NCI-H2196 treated with DMSO at 0.1 percent for 48 hours (cell line): ENCODE measurements around the gene APBA1.
"Not testable (repeated sequence)": the region's sequence is repeated elsewhere in the genome, so short reads cannot be mapped to it uniquely, and the experiment has no call there.

Source experiments
- DNase-seq: peaks from one replicate; lab custom pipeline; 2025; ENCODE audit not compliant: unreplicated experiment; lab: John Stamatoyannopoulos, UW

The APBA1 gene

DNA sequence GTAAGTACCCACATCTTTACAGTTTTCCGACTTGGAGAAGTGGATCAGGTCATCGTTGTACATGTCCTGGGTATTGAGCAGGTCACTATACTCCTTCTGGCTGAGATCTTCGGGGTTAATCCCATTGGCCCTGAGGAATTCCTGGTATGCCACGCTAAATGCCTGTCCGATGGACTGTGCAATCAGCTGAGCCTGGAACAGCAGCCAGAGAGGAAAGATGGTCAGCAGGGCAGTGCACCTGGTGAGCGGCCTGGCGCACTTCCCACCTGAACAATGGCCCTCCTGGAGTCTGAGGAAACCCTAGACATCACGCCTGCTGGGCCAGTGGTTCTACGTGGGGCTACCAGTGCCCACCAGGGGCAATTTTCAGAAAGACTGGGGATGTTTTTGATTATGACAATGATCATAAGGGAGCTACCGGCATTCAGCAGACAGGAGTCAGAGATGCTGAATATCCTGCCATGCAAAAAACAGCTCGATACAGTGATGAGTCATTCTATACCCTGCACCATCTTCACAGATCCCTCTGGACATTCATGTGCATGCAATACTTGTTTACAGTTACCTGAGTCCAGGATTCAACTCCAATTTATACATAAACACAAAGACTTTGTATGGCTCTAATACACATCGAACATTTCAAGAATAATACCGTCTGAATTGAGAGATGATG lies 219.9 kb downstream of the APBA1 start:
- peak; percentile 36 for DNase-seq

GRCh38 chr9:69446496-69446895 lies 225.7 kb downstream of the APBA1 start:
- no peak for DNase-seq

DNA sequence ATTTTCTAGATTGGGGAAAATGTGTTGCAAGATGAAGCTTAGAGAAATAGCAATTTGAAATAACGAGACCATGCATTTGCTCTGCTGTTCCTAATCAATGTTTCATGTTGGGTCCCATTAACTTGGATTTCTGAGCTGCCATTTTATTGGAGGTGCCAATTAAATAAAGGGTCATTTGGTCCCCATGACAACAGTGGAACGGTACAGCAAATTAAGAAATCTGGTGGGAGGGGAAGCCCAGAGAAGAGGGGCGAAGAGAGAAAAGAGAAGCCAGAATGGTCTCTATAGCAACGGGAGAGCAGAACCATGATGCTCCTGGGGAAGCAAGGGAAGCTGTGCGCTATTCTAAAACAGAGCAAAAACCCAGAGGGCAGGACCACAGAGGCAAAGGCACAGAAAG lies 226.9 kb downstream of the APBA1 start:
- no peak for DNase-seq

DNA sequence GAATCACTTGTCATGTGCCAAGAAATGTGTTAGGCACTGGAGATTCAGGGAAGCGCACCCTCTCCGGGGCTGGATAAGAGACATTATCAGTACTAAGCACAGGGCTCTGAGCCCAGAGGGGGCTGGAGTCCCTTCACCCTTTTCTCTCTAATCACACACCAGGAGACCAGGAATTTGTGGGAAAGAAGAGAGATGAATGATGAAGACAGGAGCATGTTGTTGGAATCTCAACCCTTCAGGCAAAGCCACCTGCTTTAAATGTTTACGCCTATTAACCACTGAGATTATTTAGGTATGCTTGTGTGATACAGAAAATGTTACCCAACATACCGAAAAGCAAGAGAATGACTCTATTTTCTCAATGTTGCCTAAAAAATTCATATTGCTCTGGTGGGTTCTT lies 227.4 kb downstream of the APBA1 start:
- no peak for DNase-seq

GRCh38 chr9:69444021-69444420 lies 228.2 kb downstream of the APBA1 start:
- DNase-seq: no peak

DNA sequence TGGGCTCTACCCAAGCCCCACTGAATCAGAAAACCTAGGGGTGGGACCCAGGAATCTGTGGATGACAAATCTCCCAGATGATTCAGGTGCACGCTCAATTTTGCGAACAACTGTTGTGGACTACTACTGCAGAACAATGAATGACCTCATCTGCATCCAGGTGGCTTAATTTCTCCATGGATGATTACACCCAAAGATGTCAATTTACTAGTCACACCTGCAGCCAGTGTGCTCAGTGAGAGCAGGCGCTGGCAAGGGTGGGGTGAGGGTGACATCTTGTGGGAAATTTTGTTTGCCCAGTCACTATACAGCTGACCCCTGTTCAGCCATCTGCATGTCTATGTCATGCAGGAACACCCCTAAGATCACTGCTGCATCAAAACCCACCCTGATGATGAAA lies 229.0 kb downstream of the APBA1 start:
- DNase-seq: peak; percentile 16

- DNase-seq: no peak
Observed at GRCh38 chr9:69442486-69442885, 229.7 kb downstream of the APBA1 start.

GRCh38 chr9:69440254-69440955 lies 231.8 kb downstream of the APBA1 start:
- not testable (repeated sequence) for DNase-seq

DNA sequence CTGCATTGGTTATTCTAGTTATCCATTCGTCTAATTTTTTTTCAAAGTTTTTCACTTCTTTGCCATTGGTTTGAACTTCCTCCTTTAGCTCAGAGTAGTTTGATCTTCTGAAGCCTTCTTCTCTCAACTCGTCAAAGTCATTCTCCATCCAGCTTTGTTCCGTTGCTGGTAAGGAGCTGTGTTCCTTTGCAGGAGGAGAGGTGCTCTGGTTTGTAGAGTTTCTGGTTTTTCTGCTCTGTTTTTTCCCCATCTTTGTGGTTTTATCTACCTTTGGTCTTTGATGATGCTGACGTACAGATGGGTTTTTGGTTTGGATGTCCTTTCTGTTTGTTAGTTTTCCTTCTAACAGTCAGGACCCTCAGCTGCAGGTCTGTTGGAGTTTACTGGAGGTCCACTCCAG lies 232.5 kb downstream of the APBA1 start:
- not testable (repeated sequence) for DNase-seq

DNA sequence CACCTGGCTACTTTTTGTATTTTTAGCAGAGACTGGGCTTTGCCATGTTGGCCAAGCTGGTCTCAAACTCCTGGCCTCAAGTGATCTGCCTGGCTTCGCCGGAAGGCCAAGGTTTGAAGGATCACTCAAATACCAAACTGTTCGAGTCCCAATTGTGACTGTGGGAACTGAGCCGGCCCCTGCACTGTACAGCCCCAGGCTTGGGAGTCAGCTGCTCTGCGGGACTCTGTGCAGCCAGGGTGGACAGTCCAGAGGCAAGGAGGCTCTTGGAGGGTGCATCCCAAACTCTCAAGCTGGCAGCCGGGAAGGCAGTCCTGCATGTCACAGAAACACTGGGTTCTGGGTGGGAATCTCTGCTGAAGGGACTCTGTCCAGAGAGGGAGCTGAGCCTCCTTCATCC lies 238.2 kb downstream of the APBA1 start:
- DNase-seq: no peak

DNA sequence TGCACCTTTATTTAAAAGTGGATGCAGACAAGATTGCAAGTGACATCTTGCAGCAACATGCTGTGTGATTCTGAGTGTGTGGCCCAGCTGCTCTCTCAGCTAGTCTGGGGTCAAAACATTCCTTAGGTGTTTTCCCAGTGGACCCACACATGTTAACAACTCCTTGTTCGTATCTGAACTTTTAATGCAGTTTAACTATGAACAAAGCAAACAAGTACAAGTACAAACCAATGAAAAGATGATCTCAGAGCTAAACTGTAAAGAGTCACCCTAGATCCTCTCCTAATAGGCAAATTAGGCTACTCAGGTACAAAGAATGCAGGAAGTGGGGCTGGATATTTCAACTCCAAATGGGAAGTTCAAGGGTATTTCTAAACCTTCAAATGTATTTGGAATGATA lies 238.8 kb downstream of the APBA1 start:
- no peak for DNase-seq

DNA sequence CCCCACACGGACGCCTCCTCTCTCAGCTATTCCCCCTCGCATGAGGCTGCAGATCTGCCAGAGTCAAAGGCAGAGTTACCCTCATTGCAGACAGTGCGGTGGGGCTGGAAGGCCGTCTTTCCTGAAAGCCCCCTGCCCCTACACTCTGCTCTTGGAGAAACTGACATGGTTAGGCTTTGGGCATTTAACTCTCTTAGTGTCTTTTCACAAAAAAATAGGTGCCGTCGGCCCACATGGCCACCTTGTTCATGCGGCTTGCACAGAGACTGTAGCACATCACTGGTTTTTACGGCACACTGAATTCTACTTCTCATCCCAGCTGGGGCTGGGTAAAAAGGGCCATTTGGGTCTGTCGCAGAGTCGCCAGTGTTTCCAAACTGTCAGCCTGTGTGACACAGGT lies 239.5 kb downstream of the APBA1 start:
- no peak for DNase-seq

DNA sequence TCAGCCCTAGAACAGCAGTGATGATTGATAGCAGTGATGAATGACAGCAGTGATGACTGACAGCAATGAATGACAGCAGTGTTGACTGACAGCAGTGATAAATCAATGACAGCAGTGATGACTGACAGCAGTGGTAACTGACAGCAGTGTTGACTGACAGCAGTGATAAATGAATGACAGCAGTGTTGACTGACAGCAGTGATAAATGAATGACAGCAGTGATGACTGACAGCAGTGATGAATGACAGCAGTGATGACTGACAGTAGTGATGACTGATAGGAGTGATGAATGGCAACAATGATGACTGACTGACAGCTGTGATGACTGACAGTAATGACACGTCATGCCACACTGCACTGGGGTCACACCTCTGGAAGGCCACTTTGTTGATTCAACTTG lies 240.4 kb downstream of the APBA1 start:
- no peak for DNase-seq

GRCh38 chr9:69431203-69431602 lies 241.0 kb downstream of the APBA1 start:
- DNase-seq: no peak

GRCh38 chr9:69430206-69430605 lies 242.0 kb downstream of the APBA1 start:
- no peak for DNase-seq

DNA sequence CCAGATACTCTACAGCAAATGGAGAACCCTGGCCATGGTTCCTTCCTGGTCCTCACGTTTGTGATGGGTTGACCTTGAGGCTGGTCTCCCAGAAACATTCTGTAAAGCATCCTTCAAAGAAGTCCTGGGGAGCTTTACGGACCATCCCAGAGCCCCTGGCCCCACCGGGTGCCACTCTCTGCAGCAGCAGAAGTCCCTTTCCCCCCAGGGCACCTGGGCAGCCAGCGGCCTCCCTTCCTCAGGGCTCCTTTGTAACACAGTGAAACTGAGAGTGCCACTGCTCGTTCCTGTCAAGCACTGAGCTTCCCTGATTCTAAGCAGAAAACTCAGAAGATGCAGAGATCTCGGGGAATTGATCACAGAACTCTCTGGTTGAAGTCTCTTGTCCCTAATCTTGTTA lies 242.9 kb downstream of the APBA1 start:
- no peak for DNase-seq

- DNase-seq: no peak
Observed at GRCh38 chr9:69428017-69428785, 244.0 kb downstream of the APBA1 start.

GRCh38 chr9:69427286-69427685 lies 244.9 kb downstream of the APBA1 start:
- no peak for DNase-seq

- DNase-seq: no peak
Observed at GRCh38 chr9:69425136-69425801, 246.9 kb downstream of the APBA1 start.

- peak; percentile 72 for DNase-seq
Observed at GRCh38 chr9:69421908-69422801, 250.0 kb downstream of the APBA1 start.
